GM19467 (cell line): Measurements from ENCODE around the gene TTR.
A peak's percentile ranks its signal among the peaks of the same experiment; 100 is the strongest.

ENCODE experiments used
- ATAC-seq: cut with Tn5 transposase; IDR thresholded peaks from one replicate; pipeline ENCODE4 v1.9.1; 2021; ENCODE audit warnings: mild to moderate bottlenecking, moderate library complexity; ENCODE audit not compliant: unreplicated experiment

Gene TTR

DNA sequence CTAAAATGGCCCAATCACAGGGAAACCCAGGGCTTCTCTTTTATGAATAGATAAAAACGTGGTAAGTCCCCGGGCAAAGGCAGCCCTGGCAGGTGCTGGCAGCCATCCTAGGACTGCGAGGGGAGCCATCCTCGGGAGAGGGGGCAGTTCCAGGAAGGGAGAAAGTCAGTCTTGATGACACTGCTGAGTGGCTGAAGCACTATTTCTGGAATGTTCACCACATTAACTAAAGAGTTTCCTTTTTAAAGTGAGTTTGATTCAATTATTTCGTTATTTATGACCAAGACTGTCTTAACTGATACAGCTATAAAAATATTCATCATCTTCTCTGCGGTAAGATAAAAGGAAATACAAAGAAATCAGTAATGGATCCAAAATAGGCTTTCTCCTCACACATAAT, 20.4 kb downstream of the TTR start:
- no peak for ATAC-seq

DNA sequence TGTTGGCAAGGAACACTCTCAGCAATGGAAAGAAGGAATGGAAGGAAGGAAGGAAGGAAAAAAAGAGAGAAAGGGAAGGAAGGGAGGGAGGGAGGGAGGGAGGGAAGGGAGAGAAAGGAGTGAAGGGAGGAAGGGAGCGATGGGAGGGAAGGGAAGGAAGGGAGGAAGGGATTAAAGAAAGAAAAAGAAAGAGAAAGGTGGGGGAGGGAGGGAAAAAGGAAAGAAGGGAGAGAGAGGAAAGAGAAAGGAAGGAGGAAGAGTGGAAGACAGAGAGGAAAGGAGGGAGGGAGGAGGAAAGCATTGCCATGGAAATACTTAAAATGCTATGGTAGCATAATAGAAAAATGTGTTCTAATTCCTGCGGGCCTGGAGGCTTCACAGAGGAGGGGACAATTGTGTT, 22.4 kb downstream of the TTR start:
- ATAC-seq: no peak

GRCh38 chr18:31616586-31616985, 24.9 kb downstream of the TTR start:
- no peak for ATAC-seq

- no peak for ATAC-seq
These were observed 25.5 kb downstream of the TTR start for GRCh38 chr18:31617031-31617717.

- ATAC-seq: no peak
These were observed 27.1 kb downstream of the TTR start for GRCh38 chr18:31618801-31619200.

DNA sequence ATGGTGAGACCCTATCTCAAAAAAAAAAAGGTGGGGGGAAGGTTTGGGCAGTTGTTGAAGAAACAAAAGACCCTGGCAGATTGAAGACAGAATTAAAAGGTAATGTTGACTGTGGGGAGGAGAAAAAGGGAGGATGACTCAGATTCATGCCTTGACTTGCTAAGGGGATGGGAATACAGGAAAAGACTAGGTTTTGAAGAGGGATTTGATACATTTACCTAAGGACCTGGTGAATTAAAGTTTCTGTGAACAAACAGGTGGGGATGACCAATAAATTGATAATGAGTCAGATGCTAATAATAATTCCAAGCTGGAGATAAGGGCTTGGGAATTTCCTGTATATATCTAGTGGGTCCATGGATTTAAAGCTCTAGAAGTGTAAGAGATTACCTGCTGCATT, 27.6 kb downstream of the TTR start:
- ATAC-seq: no peak

DNA sequence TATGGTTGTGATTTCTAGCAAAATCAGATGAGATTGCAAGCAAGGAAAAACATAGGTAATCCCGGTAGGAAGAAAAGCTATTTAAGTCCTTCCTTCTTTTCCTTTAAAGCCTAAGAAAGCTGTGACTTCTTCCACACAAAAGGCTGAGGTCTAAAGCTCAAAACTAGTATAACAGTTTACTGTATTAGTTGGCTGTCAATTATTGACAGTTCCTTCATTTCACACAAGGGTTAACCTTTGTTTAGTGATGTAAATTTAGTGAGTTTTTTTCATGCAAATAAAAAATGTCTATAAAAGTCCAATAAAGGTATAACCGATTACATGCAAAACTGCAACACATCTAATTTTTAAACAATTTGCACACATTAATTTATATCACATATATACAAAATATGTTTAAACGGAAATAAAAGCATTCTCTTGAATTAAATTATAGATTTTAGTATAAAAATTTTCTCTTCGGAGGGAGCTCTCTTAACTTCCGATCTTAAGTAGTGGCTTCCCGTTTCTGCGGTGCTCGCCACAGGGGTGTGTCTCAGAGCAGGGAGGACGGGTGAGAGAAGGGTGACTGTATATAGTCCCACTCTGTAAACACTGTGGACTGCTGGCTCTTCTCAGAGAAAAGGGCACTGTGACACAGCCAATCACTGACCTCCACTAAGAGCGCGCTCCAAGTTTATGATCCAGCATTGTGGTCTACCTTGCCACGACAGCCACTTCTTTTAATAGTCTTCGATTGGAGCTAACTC, 33.4 kb downstream of the TTR start:
- no peak for ATAC-seq

- ATAC-seq: no peak
These were observed 34.7 kb downstream of the TTR start for GRCh38 chr18:31626409-31626808.

- ATAC-seq: no peak
These were observed 38.9 kb downstream of the TTR start for GRCh38 chr18:31630549-31630948.

DNA sequence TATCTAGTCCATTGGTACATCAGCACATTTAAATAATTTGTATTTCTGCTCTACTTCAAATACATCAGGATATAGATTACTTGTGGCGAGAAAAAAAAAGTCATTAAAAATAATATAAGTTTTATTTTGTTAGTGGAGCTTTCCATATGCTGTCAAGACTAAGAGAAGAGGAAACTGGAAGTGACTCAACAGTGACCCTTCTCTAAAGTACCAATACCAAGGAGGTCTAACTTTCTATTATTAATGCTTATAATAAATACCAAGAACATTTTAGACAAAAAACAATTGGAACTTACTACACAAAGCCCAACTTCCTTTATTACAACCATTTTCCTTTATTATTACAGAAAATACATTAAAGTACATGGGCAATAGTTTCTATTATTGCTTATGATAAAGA, 39.8 kb downstream of the TTR start:
- no peak for ATAC-seq

- ATAC-seq: no peak
These were observed 40.7 kb downstream of the TTR start for GRCh38 chr18:31632356-31632755.

DNA sequence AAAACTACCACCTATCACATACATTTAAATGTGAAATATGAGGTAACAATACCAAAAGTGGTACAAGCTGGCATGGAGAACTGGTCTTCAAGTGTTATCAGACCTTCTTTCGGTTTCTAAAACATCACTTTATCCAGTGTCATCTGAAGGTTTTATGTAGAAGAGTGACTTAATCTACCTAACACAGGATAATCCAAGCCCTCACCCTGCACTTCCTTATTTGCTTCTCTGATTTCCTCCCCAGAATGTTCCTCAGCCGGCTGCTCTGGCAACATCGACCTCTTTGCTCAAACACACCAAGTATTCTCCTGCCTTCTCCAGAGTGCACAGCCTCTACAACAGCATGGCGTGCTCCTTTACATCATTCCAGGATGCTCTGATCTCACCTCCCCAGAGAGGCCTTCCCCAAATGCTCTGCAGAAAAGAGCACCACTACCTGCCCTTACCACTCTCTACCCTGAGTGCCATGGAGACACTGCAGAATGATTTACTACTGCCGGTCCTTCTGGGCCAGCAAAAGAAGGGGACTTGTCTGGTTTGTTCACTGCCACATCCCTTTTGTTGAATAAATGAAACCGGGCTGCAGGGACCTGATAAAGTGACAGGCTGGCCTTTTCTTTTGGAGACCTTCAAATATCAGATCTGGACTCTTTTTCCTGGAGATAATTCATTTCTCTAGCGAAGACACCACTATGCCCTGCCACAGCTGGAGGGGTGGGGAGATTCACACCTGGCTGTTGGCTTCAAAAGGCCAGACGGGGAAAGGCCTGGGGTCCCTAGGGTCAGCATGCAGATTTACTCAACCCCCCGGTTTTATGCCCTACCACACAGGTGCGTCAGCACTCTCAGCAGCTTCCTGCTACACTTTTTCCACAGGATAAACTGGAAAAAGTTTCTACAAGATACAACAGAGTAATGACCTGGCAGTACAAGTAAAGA, 42.0 kb downstream of the TTR start:
- ATAC-seq: peak; percentile 3

DNA sequence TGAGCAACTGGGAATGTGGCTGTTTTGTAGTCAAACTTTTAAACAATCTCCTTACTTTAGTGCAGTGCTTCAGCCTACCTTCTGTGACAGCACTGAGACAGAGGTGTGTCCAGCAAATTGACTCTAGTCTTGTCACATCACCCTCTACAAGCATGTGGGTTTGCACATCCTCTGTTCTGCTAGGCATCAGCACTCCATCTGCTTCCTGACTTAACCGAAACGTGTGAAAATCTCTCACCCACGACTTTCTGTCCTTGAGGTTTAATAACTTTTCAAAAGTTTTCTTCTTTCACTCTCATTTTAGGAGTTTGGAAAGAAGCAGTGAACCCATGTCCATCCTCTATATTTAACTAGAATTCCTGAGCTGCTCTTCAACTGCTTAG, 42.6 kb downstream of the TTR start:
- peak; percentile 99 for ATAC-seq

GRCh38 chr18:31636387-31636786, 44.7 kb downstream of the TTR start:
- ATAC-seq: no peak

DNA sequence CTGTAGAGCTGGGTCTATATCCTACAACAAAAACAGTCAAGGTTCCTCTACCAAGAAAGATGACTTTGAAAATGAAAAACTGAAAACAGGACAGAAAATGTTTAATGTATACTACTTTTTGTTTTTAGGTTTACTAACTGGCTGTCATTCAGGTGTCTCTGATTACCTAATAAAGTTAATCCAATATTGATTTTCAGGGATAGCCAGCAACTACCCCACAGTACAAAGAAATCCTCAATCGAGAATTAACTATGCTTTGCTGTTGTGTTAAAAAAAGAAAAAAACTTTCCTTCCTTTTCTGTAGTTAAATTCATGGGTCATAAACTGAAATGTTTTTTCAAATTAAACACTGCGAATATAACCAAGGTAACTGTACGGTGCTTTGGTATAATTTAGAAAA, 45.8 kb downstream of the TTR start:
- no peak for ATAC-seq

DNA sequence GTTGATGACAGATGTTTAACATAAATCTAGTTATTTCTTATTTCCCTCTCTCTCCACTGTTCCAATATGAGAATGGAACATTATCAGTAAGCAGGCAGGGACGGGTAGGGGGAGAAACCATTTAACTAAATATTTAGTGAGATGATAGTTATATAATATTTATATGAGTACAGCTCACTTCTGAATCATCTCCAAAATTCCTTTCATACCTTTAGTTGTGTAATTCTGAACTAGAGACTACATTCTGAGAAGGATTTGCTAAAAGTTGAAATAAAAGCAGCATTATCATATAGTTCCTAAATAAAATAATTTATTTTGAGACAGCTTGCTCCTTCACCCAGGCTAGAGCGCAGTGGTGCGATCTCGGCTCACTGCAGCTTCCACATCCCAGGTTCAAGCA, 51.3 kb downstream of the TTR start:
- ATAC-seq: no peak

GRCh38 chr18:31645411-31645810, 53.7 kb downstream of the TTR start:
- ATAC-seq: no peak

- no peak for ATAC-seq
These were observed 54.9 kb downstream of the TTR start for GRCh38 chr18:31646332-31647126.

DNA sequence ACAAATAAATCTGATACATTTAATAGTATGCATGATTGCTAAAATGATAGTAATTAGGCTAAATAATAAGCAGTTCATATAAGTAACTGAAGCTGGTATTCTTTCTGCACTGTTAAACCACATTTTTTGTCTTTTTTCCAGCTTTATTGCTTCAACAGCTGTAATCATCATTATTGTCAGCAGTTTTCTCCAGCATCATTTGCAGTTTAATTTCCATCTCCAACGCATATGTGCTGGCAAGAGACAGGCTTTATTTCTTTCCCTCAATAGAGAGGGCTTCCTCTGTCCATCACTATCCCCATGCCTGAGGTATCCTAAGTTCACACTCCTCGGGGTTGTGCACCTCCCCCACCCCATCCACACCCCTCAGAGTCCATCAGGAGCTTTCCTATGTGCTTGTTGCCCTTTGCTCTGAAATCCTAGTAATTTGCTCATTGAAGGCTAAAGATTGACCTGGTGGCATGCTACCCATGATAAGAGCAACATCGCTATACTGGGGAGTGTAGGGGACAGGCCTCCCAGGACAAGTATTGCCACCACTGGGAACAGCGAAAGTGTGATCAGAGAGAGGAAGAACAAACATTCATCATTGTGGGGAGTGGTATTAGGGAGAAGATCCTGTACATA, 55.6 kb downstream of the TTR start:
- ATAC-seq: no peak
